ENCODE data around the gene C3orf52.
A peak's percentile ranks its signal among the peaks of the same experiment; 100 is the strongest.

Gene C3orf52

GRCh38 chr3:112074006-112074405 lies 12.2 kb upstream of the C3orf52 start:
- H3K4me3 ChIP-seq (ENCODE audit: control insufficient read depth, low read depth, low read length) = no peak overlapping the region
- no peak for DNase-seq (ENCODE audit: low read depth)
- no peak for TF ChIP-seq CTCF (IDR thresholded peaks at IDR 0.05; ENCODE audit: control insufficient read depth, insufficient read depth, low read depth, low read length, missing control alignments)

- no peak for TF ChIP-seq CTCF (IDR thresholded peaks at IDR 0.05; ENCODE audit: control insufficient read depth, insufficient read depth, low read depth, low read length, missing control alignments)
- H3K4me3 ChIP-seq (ENCODE audit: control insufficient read depth, low read depth, low read length) = no peak overlapping the region
- peak; percentile 63 for DNase-seq (ENCODE audit: low read depth)
Measured at GRCh38 chr3:112074616-112075497, 11.3 kb upstream of the C3orf52 start.

- TF ChIP-seq CTCF (IDR thresholded peaks at IDR 0.05; ENCODE audit: control insufficient read depth, insufficient read depth, low read depth, low read length, missing control alignments) = no peak
- H3K4me3 ChIP-seq (ENCODE audit: control insufficient read depth, low read depth, low read length) = no peak overlapping the region
- no peak for DNase-seq (ENCODE audit: low read depth)
Measured at GRCh38 chr3:112078125-112079083, 7.8 kb upstream of the C3orf52 start.

GRCh38 chr3:112083239-112083638 lies 3.0 kb upstream of the C3orf52 start:
- TF ChIP-seq CTCF (IDR thresholded peaks at IDR 0.05; ENCODE audit: control insufficient read depth, insufficient read depth, low read depth, low read length, missing control alignments) = no peak
- no peak overlapping the region for H3K4me3 ChIP-seq (ENCODE audit: control insufficient read depth, low read depth, low read length)
- DNase-seq (ENCODE audit: low read depth) = no peak

GRCh38 chr3:112084980-112085705 lies 1.0 kb upstream of the C3orf52 start:
- H3K4me3 ChIP-seq (ENCODE audit: control insufficient read depth, low read depth, low read length) = no peak overlapping the region
- DNase-seq (ENCODE audit: low read depth) = no peak
- no peak for TF ChIP-seq CTCF (IDR thresholded peaks at IDR 0.05; ENCODE audit: control insufficient read depth, insufficient read depth, low read depth, low read length, missing control alignments)

GRCh38 chr3:112085735-112086075 lies 484 bp upstream of the C3orf52 start:
- TF ChIP-seq CTCF (IDR thresholded peaks at IDR 0.05; ENCODE audit: control insufficient read depth, insufficient read depth, low read depth, low read length, missing control alignments) = no peak
- DNase-seq (ENCODE audit: low read depth) = no peak
- H3K4me3 ChIP-seq (ENCODE audit: control insufficient read depth, low read depth, low read length) = peak overlapping the region; percentile 73

Data from AG09309 (cell line).